GM23338 (cell line): Measurements from ENCODE around the gene KLRG1. TPM values are rescaled to one million over a fixed set of nuclear protein-coding genes. Genes with fewer than 3 reads are reported as not detected.

Experiments used
- ATAC-seq: fragments of 200-7000 bp; cut with Tn5 transposase; 3 replicates; pipeline ENCODE4 v1.9.1; 2020
- DNase-seq: peaks from one replicate; pipeline ENCODE4 v3.0.0-alpha.2; 2015; ENCODE audit warnings: low spot score
- H2AFZ ChIP-seq: fragments of 200-600 bp; sonication (generic); 2 replicates; pipeline ENCODE4 v1.8.0; 2016; ENCODE audit warnings: antibody characterized with exemption, mild to moderate bottlenecking, moderate library complexity
- H3F3A ChIP-seq: fragments of 200-600 bp; sonication (generic); replicated peaks from 2 replicates; pipeline ENCODE4 v1.8.0; 2017; ENCODE audit warnings: antibody characterized with exemption, mixed run types, low read depth
- H3K27ac ChIP-seq: fragments of 200-600 bp; sonication (generic); 2 replicates; pipeline ENCODE4 v1.6.1; 2016; ENCODE audit warnings: low read depth
- H3K27me3 ChIP-seq: fragments of 200-600 bp; sonication (generic); 2 replicates; pipeline ENCODE4 v1.8.0; 2016; ENCODE audit warnings: mild to moderate bottlenecking, mixed run types, moderate library complexity; ENCODE audit not compliant: insufficient read depth
- H3K36me3 ChIP-seq: fragments of 200-600 bp; sonication (generic); 2 replicates; pipeline ENCODE4 v1.8.0; 2016; ENCODE audit warnings: mild to moderate bottlenecking; ENCODE audit not compliant: insufficient read depth
- H3K4me1 ChIP-seq: fragments of 200-600 bp; sonication (generic); 2 replicates; pipeline ENCODE4 v1.8.0; 2016; ENCODE audit warnings: mild to moderate bottlenecking, moderate library complexity; ENCODE audit not compliant: insufficient read depth
- H3K4me2 ChIP-seq: fragments of 200-600 bp; sonication (generic); 2 replicates; pipeline ENCODE4 v1.7.1; 2017; ENCODE audit warnings: mixed run types
- H3K4me3 ChIP-seq: fragments of 200-600 bp; sonication (generic); 2 replicates; pipeline ENCODE4 v1.6.1; 2016; ENCODE audit warnings: mixed run types
- H3K79me2 ChIP-seq: fragments of 200-600 bp; sonication (generic); replicated peaks from 2 replicates; pipeline ENCODE4 v1.8.0; 2017; ENCODE audit warnings: mild to moderate bottlenecking; ENCODE audit not compliant: insufficient read depth
- H3K9me2 ChIP-seq: fragments of 200-600 bp; sonication (generic); 2 replicates; pipeline ENCODE4 v1.8.0; 2017; ENCODE audit not compliant: insufficient read depth
- H4K20me1 ChIP-seq: fragments of 200-600 bp; sonication (generic); replicated peaks from 2 replicates; pipeline ENCODE4 v1.8.0; 2017; ENCODE audit warnings: mild to moderate bottlenecking; ENCODE audit not compliant: insufficient read depth
- H3K27ac Mint-ChIP-seq: 2 replicates; pipeline ENCODE4 v1.8.0; 2020; ENCODE audit warnings: inconsistent platforms, mild to moderate bottlenecking, moderate library complexity, mixed read lengths
- H3K27me3 Mint-ChIP-seq: 3 replicates; pipeline ENCODE4 v1.8.0; 2022; ENCODE audit warnings: low read depth, mild to moderate bottlenecking, moderate library complexity, mixed read lengths, inconsistent platforms; ENCODE audit not compliant: insufficient read depth, poor library complexity
- H3K36me3 Mint-ChIP-seq: 3 replicates; pipeline ENCODE4 v1.8.0; 2021; ENCODE audit warnings: low read depth, mild to moderate bottlenecking, inconsistent platforms, moderate library complexity, mixed read lengths
- H3K4me1 Mint-ChIP-seq: 3 replicates; pipeline ENCODE4 v1.8.0; 2020; ENCODE audit warnings: mild to moderate bottlenecking, inconsistent platforms, mixed read lengths
- H3K4me3 Mint-ChIP-seq: 3 replicates; pipeline ENCODE4 v1.8.0; 2021; ENCODE audit warnings: moderate library complexity, mild to moderate bottlenecking, inconsistent platforms, mixed read lengths
- H3K9me3 Mint-ChIP-seq: 3 replicates; pipeline ENCODE4 v1.8.0; 2020; ENCODE audit warnings: moderate library complexity, mild to moderate bottlenecking, inconsistent platforms, mixed read lengths
- CREB1 ChIP-seq: fragments of 250-450 bp; sonication (Bioruptor Pico); IDR thresholded peaks from 2 replicates; pipeline ENCODE4 v1.5.0; 2020; ENCODE audit warnings: low read depth, mild to moderate bottlenecking, moderate library complexity
- CTCF ChIP-seq, 2 experiments: fragments of 200-600 bp in 1 of 2; sonication (generic) in 1 of 2; conservative IDR thresholded peaks; 2 replicates each; pipeline versions ENCODE4 v1.5.1 to v1.6.1; 2016 to 2017; ENCODE audit warnings: antibody characterized with exemption in 2 of 2, low read depth in 2 of 2, mild to moderate bottlenecking in 2 of 2, moderate library complexity in 1 of 2
- EZH2 ChIP-seq: fragments of 200-600 bp; sonication (generic); IDR thresholded peaks from one replicate; pipeline ENCODE4 v1.8.0; 2017; ENCODE audit warnings: antibody characterized with exemption, mild to moderate bottlenecking, low read depth; ENCODE audit not compliant: unreplicated experiment
- EZH2phosphoT487 ChIP-seq: fragments of 200-600 bp; sonication (generic); IDR thresholded peaks from one replicate; pipeline ENCODE4 v1.8.1; 2018; ENCODE audit warnings: antibody characterized with exemption; ENCODE audit not compliant: unreplicated experiment
- POLR2AphosphoS5 ChIP-seq: IDR thresholded peaks from 2 replicates; pipeline ENCODE4 v1.6.1; 2016; ENCODE audit warnings: antibody characterized with exemption, low read depth
- REST ChIP-seq: IDR thresholded peaks from one replicate; pipeline ENCODE4 v1.6.1; 2018; ENCODE audit warnings: antibody characterized with exemption; ENCODE audit not compliant: unreplicated experiment
- STAT1 ChIP-seq: IDR thresholded peaks from one replicate; pipeline ENCODE4 v1.6.1; 2016; ENCODE audit warnings: antibody characterized with exemption; ENCODE audit not compliant: unreplicated experiment
- ZNF114 ChIP-seq: fragments of 250-450 bp; sonication (Bioruptor Pico); IDR thresholded peaks from 2 replicates; pipeline ENCODE4 v1.5.0; 2020; ENCODE audit warnings: mild to moderate bottlenecking, moderate library complexity
- ZNF331 ChIP-seq: fragments of 250-450 bp; sonication (Bioruptor Pico); IDR thresholded peaks from 2 replicates; pipeline ENCODE4 v1.5.0; 2020; ENCODE audit warnings: low read depth, mild to moderate bottlenecking, moderate library complexity
- polyA plus RNA-seq: library from polyadenylated mRNA; unstranded; fragments of >200 nt; fragmentation: Nextera tagmentation; extraction: Ambion mirVana; gene quantifications from 2 replicates; pipeline ENCODE4 v1.2.1, GENCODE V29; 2016
- total RNA-seq: library from RNA; depleted of rRNA; stranded (reverse); fragments of >200 nt; shearing (Covaris generic); gene quantifications from 2 replicates; pipeline ENCODE4 v1.2.3, GENCODE V29; 2014
- TF ChIP-seq, protein P1 (sequence below): fragments of 250-450 bp; sonication (Bioruptor Pico); IDR thresholded peaks from 2 replicates; pipeline ENCODE4 v1.5.0; 2020; ENCODE audit warnings: mild to moderate bottlenecking, moderate library complexity
- TF ChIP-seq, protein P2 (sequence below): IDR thresholded peaks from 2 replicates; pipeline ENCODE4 v1.6.1; 2016; ENCODE audit warnings: antibody characterized with exemption

Gene KLRG1
- total and polyA plus RNA-seq, 2 experiments from 2014 or later: 5.1 to 7.9 TPM

DNA sequence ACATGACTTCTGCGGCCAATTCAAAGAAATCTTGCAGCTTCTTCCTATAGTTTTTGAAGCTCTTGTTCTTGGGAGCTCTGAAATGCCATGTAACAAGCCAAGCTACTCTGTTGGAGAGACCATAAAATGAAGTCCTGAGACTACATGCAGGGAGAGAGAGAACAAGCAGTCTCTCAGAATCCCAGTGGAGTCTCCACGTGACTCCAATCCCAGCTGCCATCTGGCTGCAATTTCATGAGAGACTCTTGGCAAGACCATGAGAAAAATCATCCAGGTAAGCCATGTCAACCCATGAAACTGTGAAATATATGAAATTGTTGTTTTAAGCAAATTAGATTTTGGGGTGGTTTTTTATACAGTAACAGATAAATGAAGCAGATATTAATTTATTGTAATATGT, 54.4 kb downstream of the KLRG1 start:
- Mint-ChIP-seq H3K36me3 (no peaks in the 10 kb centered on the region), H3K4me3 (no peak overlapping the region), H3K27me3 (no peaks in the 10 kb centered on the region), H3K9me3 (no peaks in the 10 kb centered on the region), H3K4me1 (no peaks in the 10 kb centered on the region), H3K27ac (no peak overlapping the region)
- Histone ChIP-seq H3K9me2 (no peaks in the 10 kb centered on the region), H3F3A (no peaks in the 10 kb centered on the region), H3K79me2 (no peaks in the 10 kb centered on the region), H3K27ac (no peak overlapping the region), H3K4me3 (no peak overlapping the region), H3K4me2 (no peak overlapping the region), H3K4me1 (no peaks in the 10 kb centered on the region), H4K20me1 (no peaks in the 10 kb centered on the region), H2AFZ (no peak overlapping the region), H3K36me3 (no peaks in the 10 kb centered on the region), H3K27me3 (no peaks in the 10 kb centered on the region)
- TF ChIP-seq REST (no peak), ZNF114 (no peak), EZH2 (no peak), CTCF (conservative IDR thresholded peaks at IDR 0.05; ENCODE audit: low read depth in 2 of 2) (no peak), STAT1 (no peak), EZH2phosphoT487 (no peak), POLR2AphosphoS5 (no peak), CREB1 (no peak), ZNF331 (CRISPR knock-in tag) (no peak)
- TF ChIP-seq, protein P1, sequence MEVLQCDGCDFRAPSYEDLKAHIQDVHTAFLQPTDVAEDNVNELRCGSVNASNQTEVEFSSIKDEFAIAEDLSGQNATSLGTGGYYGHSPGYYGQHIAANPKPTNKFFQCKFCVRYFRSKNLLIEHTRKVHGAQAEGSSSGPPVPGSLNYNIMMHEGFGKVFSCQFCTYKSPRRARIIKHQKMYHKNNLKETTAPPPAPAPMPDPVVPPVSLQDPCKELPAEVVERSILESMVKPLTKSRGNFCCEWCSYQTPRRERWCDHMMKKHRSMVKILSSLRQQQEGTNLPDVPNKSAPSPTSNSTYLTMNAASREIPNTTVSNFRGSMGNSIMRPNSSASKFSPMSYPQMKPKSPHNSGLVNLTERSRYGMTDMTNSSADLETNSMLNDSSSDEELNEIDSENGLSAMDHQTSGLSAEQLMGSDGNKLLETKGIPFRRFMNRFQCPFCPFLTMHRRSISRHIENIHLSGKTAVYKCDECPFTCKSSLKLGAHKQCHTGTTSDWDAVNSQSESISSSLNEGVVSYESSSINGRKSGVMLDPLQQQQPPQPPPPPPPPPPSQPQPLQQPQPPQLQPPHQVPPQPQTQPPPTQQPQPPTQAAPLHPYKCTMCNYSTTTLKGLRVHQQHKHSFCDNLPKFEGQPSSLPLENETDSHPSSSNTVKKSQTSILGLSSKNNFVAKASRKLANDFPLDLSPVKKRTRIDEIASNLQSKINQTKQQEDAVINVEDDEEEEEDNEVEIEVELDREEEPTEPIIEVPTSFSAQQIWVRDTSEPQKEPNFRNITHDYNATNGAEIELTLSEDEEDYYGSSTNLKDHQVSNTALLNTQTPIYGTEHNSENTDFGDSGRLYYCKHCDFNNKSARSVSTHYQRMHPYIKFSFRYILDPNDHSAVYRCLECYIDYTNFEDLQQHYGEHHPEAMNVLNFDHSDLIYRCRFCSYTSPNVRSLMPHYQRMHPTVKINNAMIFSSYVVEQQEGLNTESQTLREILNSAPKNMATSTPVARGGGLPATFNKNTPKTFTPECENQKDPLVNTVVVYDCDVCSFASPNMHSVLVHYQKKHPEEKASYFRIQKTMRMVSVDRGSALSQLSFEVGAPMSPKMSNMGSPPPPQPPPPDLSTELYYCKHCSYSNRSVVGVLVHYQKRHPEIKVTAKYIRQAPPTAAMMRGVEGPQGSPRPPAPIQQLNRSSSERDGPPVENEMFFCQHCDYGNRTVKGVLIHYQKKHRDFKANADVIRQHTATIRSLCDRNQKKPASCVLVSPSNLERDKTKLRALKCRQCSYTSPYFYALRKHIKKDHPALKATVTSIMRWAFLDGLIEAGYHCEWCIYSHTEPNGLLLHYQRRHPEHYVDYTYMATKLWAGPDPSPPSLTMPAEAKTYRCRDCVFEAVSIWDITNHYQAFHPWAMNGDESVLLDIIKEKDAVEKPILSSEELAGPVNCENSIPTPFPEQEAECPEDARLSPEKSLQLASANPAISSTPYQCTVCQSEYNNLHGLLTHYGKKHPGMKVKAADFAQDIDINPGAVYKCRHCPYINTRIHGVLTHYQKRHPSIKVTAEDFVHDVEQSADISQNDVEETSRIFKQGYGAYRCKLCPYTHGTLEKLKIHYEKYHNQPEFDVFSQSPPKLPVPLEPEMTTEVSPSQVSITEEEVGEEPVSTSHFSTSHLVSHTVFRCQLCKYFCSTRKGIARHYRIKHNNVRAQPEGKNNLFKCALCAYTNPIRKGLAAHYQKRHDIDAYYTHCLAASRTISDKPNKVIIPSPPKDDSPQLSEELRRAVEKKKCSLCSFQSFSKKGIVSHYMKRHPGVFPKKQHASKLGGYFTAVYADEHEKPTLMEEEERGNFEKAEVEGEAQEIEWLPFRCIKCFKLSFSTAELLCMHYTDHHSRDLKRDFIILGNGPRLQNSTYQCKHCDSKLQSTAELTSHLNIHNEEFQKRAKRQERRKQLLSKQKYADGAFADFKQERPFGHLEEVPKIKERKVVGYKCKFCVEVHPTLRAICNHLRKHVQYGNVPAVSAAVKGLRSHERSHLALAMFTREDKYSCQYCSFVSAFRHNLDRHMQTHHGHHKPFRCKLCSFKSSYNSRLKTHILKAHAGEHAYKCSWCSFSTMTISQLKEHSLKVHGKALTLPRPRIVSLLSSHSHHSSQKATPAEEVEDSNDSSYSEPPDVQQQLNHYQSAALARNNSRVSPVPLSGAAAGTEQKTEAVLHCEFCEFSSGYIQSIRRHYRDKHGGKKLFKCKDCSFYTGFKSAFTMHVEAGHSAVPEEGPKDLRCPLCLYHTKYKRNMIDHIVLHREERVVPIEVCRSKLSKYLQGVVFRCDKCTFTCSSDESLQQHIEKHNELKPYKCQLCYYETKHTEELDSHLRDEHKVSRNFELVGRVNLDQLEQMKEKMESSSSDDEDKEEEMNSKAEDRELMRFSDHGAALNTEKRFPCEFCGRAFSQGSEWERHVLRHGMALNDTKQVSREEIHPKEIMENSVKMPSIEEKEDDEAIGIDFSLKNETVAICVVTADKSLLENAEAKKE (CRISPR knock-in tag): no peak
- TF ChIP-seq, protein P2, sequence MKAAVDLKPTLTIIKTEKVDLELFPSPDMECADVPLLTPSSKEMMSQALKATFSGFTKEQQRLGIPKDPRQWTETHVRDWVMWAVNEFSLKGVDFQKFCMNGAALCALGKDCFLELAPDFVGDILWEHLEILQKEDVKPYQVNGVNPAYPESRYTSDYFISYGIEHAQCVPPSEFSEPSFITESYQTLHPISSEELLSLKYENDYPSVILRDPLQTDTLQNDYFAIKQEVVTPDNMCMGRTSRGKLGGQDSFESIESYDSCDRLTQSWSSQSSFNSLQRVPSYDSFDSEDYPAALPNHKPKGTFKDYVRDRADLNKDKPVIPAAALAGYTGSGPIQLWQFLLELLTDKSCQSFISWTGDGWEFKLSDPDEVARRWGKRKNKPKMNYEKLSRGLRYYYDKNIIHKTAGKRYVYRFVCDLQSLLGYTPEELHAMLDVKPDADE: no peak
- DNase-seq (no peak), ATAC-seq (no peak)
